HL-60 (cell line): ENCODE data around the gene NADSYN1.

ENCODE experiments used
- DNase-seq, 2 experiments: peaks; one replicate each; pipeline ENCODE4 v3.0.0-alpha.2; 2010 to 2020; ENCODE audit warnings: low read depth in 1 of 2, low spot score in 1 of 2
- H3K27ac ChIP-seq: fragments of 250-450 bp; sonication (Bioruptor Pico); replicated peaks from 2 replicates; pipeline ENCODE4 v1.5.1; 2020; ENCODE audit warnings: mild to moderate bottlenecking, moderate library complexity
- H3K27me3 ChIP-seq: fragments of 250-450 bp; sonication (Bioruptor Pico); 2 replicates; pipeline ENCODE4 v1.5.1; 2021; ENCODE audit warnings: mild to moderate bottlenecking, moderate library complexity; ENCODE audit not compliant: insufficient read depth, poor library complexity, severe bottlenecking
- H3K4me3 ChIP-seq: replicated peaks from 2 replicates; pipeline ENCODE4 v1.5.1; 2011; ENCODE audit warnings: mild to moderate bottlenecking, control low read depth, low read length; ENCODE audit not compliant: insufficient read depth
- CTCF ChIP-seq: IDR thresholded peaks from one replicate; pipeline ENCODE4 v1.5.1; 2011; ENCODE audit warnings: low read length, control low read depth, inconsistent platforms; ENCODE audit not compliant: insufficient read depth
- GABPA ChIP-seq: IDR thresholded peaks from 2 replicates; pipeline ENCODE4 v1.6.1; 2012; ENCODE audit warnings: low read depth
- POLR2AphosphoS5 ChIP-seq: IDR thresholded peaks from 2 replicates; pipeline ENCODE4 v1.6.1; 2012; ENCODE audit warnings: low read depth
- REST ChIP-seq: IDR thresholded peaks from 2 replicates; pipeline ENCODE4 v1.6.1; 2012; ENCODE audit warnings: low read depth; ENCODE audit not compliant: insufficient replicate concordance
- SPI1 ChIP-seq: IDR thresholded peaks from 2 replicates; pipeline ENCODE4 v1.6.1; 2012; ENCODE audit warnings: low read depth, mild to moderate bottlenecking, borderline replicate concordance

NADSYN1 gene

DNA sequence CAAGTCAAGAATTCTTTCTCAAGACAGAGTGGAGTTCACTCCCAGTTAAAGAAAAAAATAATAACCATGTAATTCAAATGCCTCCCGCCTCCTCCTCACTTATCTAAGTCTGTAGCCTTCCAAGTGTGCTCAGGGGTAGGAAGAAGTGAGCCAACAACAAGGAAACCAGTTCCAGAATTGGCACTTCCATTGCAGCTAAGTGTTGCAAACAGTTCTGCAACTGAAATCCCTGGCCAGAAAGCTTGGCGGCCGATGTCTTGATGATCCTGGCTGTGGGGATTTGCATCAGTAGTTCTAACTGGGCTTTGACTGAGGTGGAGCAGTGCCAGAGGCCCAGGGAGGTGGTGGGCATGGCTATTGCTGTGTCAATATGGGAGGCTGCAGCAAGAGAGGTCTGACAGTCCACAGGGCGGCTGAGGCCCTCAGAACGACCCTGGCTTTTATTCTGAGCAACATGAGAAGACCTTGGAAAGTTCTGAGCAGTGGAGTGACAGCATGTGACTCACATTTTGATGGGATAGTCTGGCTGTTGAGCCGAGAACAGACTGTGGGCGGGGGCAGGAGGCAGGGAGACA is 24.1 kb upstream of the NADSYN1 start:
- Histone ChIP-seq H3K27me3 (no peaks in the 10 kb centered on the region), H3K4me3 (no peak overlapping the region), H3K27ac (no peak overlapping the region)
- no peak for DNase-seq
- TF ChIP-seq REST: no peak
- TF ChIP-seq POLR2AphosphoS5: no peak
- no peak for TF ChIP-seq GABPA

GRCh38 chr11:71429701-71430100 is 23.3 kb upstream of the NADSYN1 start:
- Histone ChIP-seq H3K4me3 (no peak overlapping the region), H3K27ac (no peak overlapping the region), H3K27me3 (no peaks in the 10 kb centered on the region)
- TF ChIP-seq REST: no peak
- TF ChIP-seq CTCF: no peak
- DNase-seq: no peak

GRCh38 chr11:71430166-71430565 is 22.8 kb upstream of the NADSYN1 start:
- Histone ChIP-seq H3K27me3 (no peaks in the 10 kb centered on the region), H3K4me3 (no peak overlapping the region), H3K27ac (no peak overlapping the region)
- no peak for DNase-seq
- no peak for TF ChIP-seq SPI1
- no peak for TF ChIP-seq GABPA
- no peak for TF ChIP-seq CTCF

GRCh38 chr11:71431271-71431670 is 21.7 kb upstream of the NADSYN1 start:
- Histone ChIP-seq H3K4me3 (no peak overlapping the region), H3K27ac (no peak overlapping the region), H3K27me3 (no peaks in the 10 kb centered on the region)
- no peak for DNase-seq
- no peak for TF ChIP-seq REST
- no peak for TF ChIP-seq GABPA
- no peak for TF ChIP-seq POLR2AphosphoS5
- TF ChIP-seq SPI1: no peak
- no peak for TF ChIP-seq CTCF
